Activated CD4-positive, CD25-positive, alpha-beta regulatory T cell treated with anti-CD3 and anti-CD28 coated beads, Interleukin-2, amount 50 U/mL, for 24 hours (primary cell): Measurements from ENCODE around the gene LCN2.
"Not testable (repeated sequence)": the region's sequence is repeated elsewhere in the genome, so short reads cannot be mapped to it uniquely, and the experiment has no call there.

Experiments used
- ATAC-seq, 2 donors: fragments of 150-1000 bp; cut with Tn5 transposase; one replicate each; pipeline ENCODE4 v1.10.0; 2021; ENCODE audit warnings: mild to moderate bottlenecking in 1 of 2, moderate library complexity in 1 of 2

Gene LCN2

GRCh38 chr9:128169925-128170324, 20.7 kb downstream of the LCN2 start:
- no peak for ATAC-seq

GRCh38 chr9:128174062-128174461, 24.8 kb downstream of the LCN2 start:
- ATAC-seq, result no peak

DNA sequence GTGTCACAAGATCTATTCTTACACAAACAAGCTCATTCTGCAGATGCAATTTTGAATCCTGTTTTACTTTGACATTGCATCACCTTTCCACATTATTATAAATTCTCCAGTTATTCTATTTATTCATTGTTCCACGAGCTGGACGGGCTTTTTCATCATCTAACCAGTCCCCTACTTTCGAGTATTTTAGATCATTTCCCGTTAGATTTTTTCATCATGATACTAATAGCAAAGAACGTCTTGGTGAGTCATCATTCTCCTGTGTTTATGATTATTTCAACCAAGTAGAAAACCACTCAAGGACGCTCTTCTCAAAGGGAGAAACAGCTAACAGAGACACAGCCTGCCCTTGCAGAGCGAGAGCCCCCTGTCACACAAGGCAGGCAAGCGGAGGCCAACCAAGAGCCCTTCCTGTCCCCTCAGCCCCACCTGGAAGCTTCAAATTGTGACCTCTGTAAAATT, 25.9 kb downstream of the LCN2 start:
- ATAC-seq, result no peak

DNA sequence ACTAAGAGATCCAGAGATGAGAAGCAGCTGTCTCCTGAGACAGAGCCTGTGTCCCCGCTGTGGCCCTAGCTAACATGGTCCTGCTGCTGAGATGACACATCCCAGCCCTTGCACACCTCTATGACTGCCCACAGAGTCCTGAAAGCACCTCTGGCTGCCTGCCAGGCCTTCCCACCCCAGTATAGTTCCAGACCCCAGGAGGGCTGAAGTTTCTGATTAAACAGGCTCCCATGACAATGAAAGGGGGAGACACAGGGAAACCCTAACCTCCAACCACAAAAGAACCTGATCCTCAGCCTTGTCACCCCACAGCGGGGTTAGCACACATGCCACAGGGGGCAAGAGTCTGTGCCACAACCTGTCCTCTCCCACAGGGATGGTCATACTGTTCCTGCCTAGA, 26.5 kb downstream of the LCN2 start:
- no peak for ATAC-seq

GRCh38 chr9:128178806-128179431, 29.7 kb downstream of the LCN2 start:
- ATAC-seq, result no peak

- no peak for ATAC-seq
Observed at GRCh38 chr9:128180001-128180400, 30.7 kb downstream of the LCN2 start.

- no peak for ATAC-seq
Observed at GRCh38 chr9:128180447-128180846, 31.2 kb downstream of the LCN2 start.

- not testable (repeated sequence) for ATAC-seq
Observed at GRCh38 chr9:128181480-128181879, 32.2 kb downstream of the LCN2 start.

- no peak for ATAC-seq
Observed at GRCh38 chr9:128182893-128183588, 33.8 kb downstream of the LCN2 start.

DNA sequence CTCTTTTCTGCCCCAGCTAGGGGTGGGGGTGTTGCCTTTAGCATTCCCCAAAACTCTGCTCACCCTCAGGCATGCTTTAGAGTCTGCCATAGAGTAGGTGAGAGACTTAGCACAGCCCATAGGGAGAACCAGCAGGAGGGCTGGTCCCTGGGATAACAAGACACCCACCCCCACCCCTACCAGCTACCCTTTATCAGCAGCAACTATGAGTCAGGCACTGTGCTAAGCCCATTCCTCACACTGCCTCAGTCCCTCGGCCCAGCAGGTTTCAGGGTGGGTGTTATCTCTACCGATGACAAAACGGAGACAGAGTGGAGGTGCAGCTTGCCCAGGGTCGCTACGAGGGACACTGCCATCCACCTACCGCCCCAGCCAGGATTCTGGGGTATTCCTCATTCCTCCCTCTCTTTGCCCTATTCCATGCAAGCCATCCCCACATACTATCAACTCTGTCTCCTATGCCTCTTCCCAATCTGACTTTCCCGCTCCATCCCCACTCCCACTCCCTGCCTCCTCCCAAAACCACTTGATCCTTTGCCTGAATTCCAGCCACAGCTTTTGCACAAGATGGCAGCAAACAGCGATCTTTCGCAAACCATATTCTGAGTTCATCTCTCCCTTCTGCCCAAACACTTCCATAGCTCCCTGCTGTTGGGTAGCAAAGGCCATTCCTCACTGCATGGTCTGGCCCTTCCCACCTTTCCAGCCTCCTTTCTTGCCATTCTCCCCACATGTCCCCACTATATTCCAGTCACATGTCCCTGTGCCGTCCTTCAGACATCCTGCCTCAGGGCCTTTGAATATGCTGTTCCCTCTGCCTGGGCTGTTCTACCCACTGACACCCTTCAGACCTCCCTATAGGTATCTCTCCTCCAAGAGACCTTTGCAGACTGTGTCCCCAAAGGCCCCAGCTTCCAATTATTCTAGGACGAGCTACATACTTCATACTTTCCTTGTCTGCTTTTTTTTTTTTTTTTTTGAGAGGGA, 37.0 kb downstream of the LCN2 start:
- ATAC-seq, result no peak

DNA sequence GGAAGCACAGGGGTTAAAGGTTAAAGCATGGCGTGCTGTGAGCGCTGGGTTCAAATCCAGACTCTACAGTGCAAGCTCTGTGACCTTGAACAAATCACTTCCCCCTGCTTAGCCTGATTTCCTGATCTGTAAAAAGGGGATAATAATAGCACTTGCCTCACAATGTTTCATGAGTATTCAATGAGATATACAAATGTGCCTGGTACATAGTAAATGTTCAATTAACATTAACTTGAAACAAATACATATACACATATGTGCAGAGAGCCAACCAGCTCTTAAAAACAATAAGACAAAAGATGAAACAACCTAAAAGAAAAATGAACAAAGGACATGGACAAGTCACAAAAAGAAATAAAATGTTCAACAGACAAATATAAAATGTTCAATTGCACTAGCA, 38.1 kb downstream of the LCN2 start:
- ATAC-seq, result no peak

DNA sequence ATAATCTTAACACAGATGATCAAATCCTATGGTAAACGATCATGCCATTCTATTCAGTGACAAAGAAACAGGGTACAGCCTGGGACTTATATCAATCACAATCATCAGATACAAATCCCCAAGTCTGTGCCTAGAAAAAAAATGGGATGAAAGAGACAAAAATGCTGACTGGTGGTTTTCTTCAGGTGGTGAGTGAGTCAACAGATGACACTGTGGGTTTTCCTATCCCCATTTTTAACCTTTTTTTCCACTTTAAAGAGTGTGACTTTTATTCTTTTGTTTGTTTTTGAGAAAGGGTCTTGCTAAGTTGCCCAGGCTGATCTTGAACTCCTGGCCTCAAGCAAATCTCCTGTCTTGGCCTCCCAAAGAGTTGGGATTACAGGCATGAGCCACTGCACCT, 39.0 kb downstream of the LCN2 start:
- ATAC-seq, result no peak

GRCh38 chr9:128190013-128190412, 40.8 kb downstream of the LCN2 start:
- ATAC-seq, result no peak

GRCh38 chr9:128190516-128191405, 41.5 kb downstream of the LCN2 start:
- ATAC-seq, result peak; percentile 47 to 54

DNA sequence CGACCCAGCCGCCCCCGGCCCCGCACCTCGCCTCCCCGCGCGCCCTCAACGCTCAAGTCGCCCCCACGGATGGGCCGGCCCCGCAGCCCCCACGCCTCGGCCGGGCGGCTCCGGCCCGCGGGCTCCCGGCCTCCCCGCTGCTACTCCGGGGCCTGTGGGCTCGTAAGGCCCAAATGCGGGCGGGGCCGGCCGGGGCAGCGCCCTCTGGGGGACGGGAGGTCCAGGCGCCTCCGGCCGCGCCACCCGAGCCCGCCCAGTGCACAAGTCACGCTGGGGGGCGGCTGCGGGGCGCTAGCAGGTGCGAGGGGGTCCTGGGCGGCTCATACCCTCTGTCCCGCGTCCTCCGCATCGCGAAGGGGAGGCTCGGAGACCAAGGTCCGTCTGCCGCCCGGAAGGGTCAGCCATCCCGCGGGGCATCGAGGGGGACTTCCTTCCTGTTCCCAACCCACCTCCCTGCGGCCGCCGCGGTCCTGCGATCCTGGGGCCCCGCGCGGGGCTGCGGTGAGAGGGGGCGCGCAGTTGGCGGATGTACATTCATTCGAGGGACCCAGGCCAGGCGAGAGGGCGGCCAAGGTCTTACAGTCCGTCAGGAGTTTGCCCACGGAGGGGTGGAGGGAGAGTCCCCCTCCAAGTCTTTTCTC, 42.3 kb downstream of the LCN2 start, which contains the start of gene CIZ1:
TSS of gene CIZ1 (minus strand) at position 167 of the 641 bp plus-strand sequence. CDS start 715 bp downstream, outside the sequence.
- peak; percentile 93 to 98 for ATAC-seq

DNA sequence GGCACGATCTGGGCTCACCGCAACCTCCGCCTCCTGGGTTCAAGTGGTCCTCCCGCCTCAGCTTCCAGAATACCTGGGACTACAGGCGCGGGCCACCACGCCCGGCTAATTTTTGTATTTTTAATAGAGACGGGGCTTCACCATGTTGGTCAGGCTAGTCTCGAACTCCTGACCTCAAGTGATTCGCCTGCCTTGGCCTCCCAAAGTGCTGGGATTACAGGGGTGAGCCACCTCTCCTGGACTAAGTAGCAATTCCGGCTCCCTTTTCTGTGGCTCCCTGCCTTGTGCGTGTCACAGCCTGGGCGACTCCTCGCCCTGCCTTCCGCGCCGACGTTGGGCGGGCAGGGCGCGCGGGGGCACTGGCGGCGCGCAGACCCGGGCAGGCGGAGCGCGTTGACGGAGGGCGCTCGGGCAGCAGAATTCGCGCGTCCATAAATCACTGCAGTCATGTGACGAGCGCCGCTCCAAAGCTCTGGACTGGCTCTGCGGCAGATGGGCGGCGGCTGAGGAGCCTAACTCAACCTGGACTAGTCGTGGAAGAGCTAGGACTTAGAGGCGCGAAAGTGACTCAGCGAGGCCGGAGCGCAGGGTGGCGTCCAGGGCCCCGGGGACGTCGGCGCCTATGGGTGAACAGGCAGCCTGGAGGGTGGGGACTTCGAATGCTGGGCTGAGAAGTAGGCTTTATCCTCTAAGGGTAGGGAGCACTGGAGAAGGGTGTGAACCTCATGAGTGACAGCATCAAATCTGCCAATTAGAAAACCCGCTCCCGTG, 43.5 kb downstream of the LCN2 start:
- ATAC-seq, result peak in 1 of 2 donors; percentile 68

DNA sequence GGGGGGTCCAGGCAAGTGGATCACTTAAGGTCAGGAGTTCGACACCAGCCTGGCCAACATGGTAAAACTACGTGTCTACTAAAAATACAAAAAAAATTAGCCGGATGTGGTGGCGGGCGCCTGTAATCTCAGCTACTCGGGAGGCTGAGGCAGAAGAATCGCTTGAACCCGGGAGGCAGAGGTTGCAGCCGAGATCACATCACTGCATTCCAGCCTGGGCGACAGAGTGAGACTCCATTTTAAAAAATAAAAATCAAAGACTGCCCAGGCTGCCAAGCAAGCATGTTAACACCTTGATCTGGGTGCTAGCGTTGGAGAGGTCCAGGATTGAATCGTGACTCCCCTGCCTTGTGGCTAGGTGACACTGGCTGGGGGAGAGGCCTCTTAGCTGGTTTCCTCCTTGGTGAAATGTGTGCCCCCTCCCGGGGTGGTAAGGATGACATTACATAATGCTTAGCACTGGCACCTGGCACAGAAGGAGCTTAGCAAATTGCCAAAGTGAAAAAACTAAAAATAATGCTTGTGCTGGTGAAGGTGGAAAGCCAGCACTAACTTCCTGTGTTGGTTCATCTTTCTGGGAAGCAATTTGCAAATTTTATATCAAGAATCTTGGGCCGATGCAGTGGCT, 44.3 kb downstream of the LCN2 start:
- no peak for ATAC-seq

DNA sequence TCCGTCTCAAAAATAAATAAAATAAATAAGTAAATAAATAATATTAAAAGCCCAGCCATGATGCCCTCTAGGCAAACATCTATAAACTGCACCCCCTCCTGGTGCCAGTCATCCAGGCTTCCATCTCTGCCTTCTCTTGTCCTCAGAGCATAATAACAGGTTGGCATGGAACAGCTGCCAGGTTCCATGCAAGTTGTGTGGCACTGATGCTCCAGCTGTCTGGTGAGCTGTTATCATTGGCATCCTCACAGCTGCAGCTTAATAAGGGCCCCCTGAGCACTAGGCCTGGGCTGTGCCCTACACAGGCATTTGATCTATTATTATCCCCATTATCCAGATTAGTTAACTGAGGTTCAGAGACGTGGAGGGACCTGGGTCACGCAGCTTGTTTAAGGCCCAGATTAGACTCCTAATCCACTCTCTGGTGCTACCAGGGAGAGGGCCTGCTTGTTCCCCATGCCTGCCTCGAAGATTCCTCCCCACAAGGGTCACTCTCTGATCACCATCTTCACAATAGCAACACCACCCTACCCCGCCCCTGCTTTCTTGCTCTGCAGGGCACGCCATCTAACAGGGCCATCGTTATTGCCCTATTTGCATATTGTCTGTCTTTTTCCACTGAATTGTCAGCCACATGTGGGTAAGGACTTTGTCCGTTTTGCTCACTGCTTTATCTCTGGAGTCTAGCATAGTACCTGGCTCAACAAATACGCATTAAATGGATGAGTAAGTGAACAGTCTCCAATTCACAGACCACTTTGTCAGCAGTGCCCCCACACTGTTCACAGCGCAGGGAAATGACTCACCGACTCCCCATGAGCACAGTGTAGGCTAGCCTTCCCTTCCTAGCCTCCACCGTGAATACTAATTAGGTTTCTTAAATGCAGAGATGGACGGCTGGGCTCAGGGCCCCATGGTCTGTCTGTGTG, 52.5 kb downstream of the LCN2 start:
- no peak for ATAC-seq

DNA sequence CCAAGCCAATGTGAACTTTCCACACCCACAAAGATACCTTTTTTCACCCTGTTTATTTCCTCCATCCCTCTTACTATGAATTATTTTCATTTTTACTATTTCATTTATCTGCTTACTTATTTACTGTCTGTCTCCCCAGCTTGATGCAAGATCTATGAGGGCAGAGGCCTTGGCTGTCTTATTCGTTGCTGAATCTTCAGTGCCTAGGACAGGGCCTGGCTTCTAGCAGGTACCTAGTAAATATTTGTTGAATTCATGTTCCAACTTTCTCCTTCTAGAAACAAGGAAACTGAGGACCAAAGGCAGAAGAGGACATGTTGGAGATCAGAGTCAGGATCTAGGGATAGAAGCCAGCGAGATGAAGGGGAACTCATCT, 53.4 kb downstream of the LCN2 start:
- ATAC-seq, result no peak
